ENCODE data around the gene SMCP.

Gene SMCP

DNA sequence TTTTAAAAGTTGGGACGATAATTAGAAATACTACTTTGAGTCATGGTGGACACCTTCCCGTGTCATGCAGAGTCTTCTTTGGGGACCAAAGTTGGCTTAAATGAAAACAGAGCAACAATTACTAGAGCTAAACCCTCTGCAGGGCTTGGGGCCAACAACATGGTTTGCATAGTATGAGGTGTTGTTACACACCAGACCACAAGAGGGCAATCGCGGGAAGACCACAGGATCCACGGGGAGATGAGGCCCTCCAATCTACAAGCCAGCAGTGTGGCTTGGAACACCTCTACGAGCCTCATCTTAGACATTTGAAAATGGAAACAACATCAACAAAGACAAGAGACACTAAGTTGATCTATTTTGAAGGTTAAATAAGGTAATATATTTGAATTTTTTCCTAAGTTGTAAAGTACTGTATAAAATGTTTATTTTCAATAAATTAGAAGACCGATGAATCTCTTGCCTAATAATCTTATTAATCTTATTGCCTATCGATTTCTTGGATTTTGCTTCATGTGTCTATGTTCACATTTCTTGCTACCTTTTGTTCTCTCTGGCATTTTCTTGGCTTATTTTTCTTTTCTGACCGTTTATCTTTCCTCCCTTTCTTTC lies 8.2 kb upstream of the SMCP start:
- Histone ChIP-seq H3K79me2 (no peaks in the 10 kb centered on the region), H3K4me3 (ENCODE audit: low read depth, low read length) (no peak overlapping the region), H2AFZ (no peak overlapping the region), H3K4me2 (ENCODE audit: low read length) (no peak overlapping the region), H3K9ac (no peak overlapping the region), H3K27me3 (ENCODE audit: control insufficient read depth, insufficient read depth, low read length) (no peaks in the 10 kb centered on the region), H3K36me3 (ENCODE audit: control insufficient read depth, insufficient read depth, low read length) (no peaks in the 10 kb centered on the region), H3K4me1 (no peaks in the 10 kb centered on the region), H3K27ac (no peak overlapping the region), H3K9me3 (ENCODE audit: control insufficient read depth, low read length) (no peaks in the 10 kb centered on the region)
- TF ChIP-seq, protein P1, sequence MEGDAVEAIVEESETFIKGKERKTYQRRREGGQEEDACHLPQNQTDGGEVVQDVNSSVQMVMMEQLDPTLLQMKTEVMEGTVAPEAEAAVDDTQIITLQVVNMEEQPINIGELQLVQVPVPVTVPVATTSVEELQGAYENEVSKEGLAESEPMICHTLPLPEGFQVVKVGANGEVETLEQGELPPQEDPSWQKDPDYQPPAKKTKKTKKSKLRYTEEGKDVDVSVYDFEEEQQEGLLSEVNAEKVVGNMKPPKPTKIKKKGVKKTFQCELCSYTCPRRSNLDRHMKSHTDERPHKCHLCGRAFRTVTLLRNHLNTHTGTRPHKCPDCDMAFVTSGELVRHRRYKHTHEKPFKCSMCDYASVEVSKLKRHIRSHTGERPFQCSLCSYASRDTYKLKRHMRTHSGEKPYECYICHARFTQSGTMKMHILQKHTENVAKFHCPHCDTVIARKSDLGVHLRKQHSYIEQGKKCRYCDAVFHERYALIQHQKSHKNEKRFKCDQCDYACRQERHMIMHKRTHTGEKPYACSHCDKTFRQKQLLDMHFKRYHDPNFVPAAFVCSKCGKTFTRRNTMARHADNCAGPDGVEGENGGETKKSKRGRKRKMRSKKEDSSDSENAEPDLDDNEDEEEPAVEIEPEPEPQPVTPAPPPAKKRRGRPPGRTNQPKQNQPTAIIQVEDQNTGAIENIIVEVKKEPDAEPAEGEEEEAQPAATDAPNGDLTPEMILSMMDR (IDR thresholded peaks at IDR 0.05): peak; percentile 46

- H2AFZ ChIP-seq: no peak overlapping the region
- H3K9me3 ChIP-seq (ENCODE audit: control insufficient read depth, low read length): no peaks in the 10 kb centered on the region
- H3K9ac ChIP-seq: no peak overlapping the region
- no peaks in the 10 kb centered on the region for H3K36me3 ChIP-seq (ENCODE audit: control insufficient read depth, insufficient read depth, low read length)
- no peaks in the 10 kb centered on the region for H3K4me1 ChIP-seq
- no peaks in the 10 kb centered on the region for H3K79me2 ChIP-seq
- TF ChIP-seq, protein P1 (IDR thresholded peaks at IDR 0.05): no peak
- H3K27me3 ChIP-seq (ENCODE audit: control insufficient read depth, insufficient read depth, low read length): no peaks in the 10 kb centered on the region
- no peak overlapping the region for H3K4me3 ChIP-seq (ENCODE audit: low read depth, low read length)
- no peak overlapping the region for H3K27ac ChIP-seq
- H3K4me2 ChIP-seq (ENCODE audit: low read length): no peak overlapping the region
Observed at GRCh38 chr1:152870831-152871730, 7.0 kb upstream of the SMCP start.

DNA sequence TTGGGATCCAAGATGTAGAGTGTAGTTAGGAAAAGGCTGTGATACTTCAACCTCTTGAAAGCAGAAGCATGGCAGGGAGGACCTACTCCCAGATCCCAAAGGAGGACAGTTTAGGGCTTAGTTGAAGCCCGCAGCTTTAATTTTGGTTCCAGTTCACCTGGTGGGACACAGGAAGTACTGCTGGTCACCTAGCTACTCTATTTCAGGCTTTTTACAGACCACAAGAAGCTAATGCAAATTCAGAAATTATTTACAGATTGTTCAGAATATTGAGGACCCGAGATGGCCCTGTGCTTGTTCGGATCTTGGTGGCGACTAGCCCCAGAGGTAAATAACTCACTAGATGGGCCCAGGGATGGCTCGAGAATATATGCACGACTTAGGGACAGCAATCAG lies 6.4 kb upstream of the SMCP start:
- H3K4me2 ChIP-seq (ENCODE audit: low read length): no peak overlapping the region
- H3K36me3 ChIP-seq (ENCODE audit: control insufficient read depth, insufficient read depth, low read length): no peaks in the 10 kb centered on the region
- H3K4me3 ChIP-seq (ENCODE audit: low read depth, low read length): no peak overlapping the region
- H3K9me3 ChIP-seq (ENCODE audit: control insufficient read depth, low read length): no peaks in the 10 kb centered on the region
- no peaks in the 10 kb centered on the region for H3K27me3 ChIP-seq (ENCODE audit: control insufficient read depth, insufficient read depth, low read length)
- TF ChIP-seq, protein P1 (IDR thresholded peaks at IDR 0.05): no peak
- no peaks in the 10 kb centered on the region for H3K79me2 ChIP-seq
- no peak overlapping the region for H3K27ac ChIP-seq
- no peak overlapping the region for H2AFZ ChIP-seq
- no peak overlapping the region for H3K9ac ChIP-seq
- no peaks in the 10 kb centered on the region for H3K4me1 ChIP-seq

GRCh38 chr1:152873495-152873894 lies 4.6 kb upstream of the SMCP start:
- Histone ChIP-seq H3K27ac (no peak overlapping the region), H3K9ac (no peak overlapping the region), H3K9me3 (ENCODE audit: control insufficient read depth, low read length) (no peaks in the 10 kb centered on the region), H2AFZ (no peak overlapping the region), H3K79me2 (no peaks in the 10 kb centered on the region), H3K36me3 (ENCODE audit: control insufficient read depth, insufficient read depth, low read length) (no peaks in the 10 kb centered on the region), H3K4me1 (no peaks in the 10 kb centered on the region), H3K4me2 (ENCODE audit: low read length) (no peak overlapping the region), H3K4me3 (ENCODE audit: low read depth, low read length) (no peak overlapping the region), H3K27me3 (ENCODE audit: control insufficient read depth, insufficient read depth, low read length) (no peaks in the 10 kb centered on the region)
- TF ChIP-seq, protein P1 (IDR thresholded peaks at IDR 0.05): no peak
